Measurements from ENCODE around the gene KANSL2. TPM values are rescaled to one million over a fixed set of nuclear protein-coding genes. Genes with fewer than 3 reads are reported as not detected.

Gene KANSL2
- total RNA-seq, 1 experiment from 2014 or later: 26.2 TPM

GRCh38 chr12:48691826-48692487 lies 9.9 kb upstream of the KANSL2 start:
- H3K36me3 Mint-ChIP-seq (ENCODE audit: insufficient read depth, unreplicated experiment): peaks cover 37% of the 10 kb centered on the region
- H3K4me3 Mint-ChIP-seq (ENCODE audit: low read depth, unreplicated experiment): no peak overlapping the region
- CTCF ChIA-PET: no interaction called here
- no peak for DNase-seq
- H3K27me3 Mint-ChIP-seq (ENCODE audit: unreplicated experiment): no peaks in the 10 kb centered on the region
- intact Hi-C loops (cut with micrococcal nuclease; ENCODE audit: unreplicated experiment): no loop called here
- peaks cover 8% of the 10 kb centered on the region for H3K4me1 Mint-ChIP-seq (ENCODE audit: low read depth, unreplicated experiment)
- BruUV-seq (replicated peaks): no TSS peak
- no peaks in the 10 kb centered on the region for H3K9me3 Mint-ChIP-seq (ENCODE audit: low read depth, unreplicated experiment)
- TF ChIP-seq CTCF (IDR thresholded peaks at IDR 0.05; ENCODE audit: unreplicated experiment): no peak
- no peak overlapping the region for H3K27ac Mint-ChIP-seq (ENCODE audit: unreplicated experiment)

- CTCF ChIA-PET: interaction anchor here (0.6 kb wide), 1 partner anchor 63 kb away, joined by 8 read pairs; no protein-coding TSS in a partner anchor
- Mint-ChIP-seq H3K36me3 (ENCODE audit: insufficient read depth, unreplicated experiment) (peaks cover 37% of the 10 kb centered on the region), H3K27me3 (ENCODE audit: unreplicated experiment) (no peaks in the 10 kb centered on the region), H3K9me3 (ENCODE audit: low read depth, unreplicated experiment) (no peaks in the 10 kb centered on the region), H3K4me3 (ENCODE audit: low read depth, unreplicated experiment) (no peak overlapping the region), H3K4me1 (ENCODE audit: low read depth, unreplicated experiment) (peaks cover 8% of the 10 kb centered on the region), H3K27ac (ENCODE audit: unreplicated experiment) (no peak overlapping the region)
- no peak for TF ChIP-seq CTCF (IDR thresholded peaks at IDR 0.05; ENCODE audit: unreplicated experiment)
- no peak for DNase-seq
- BruUV-seq (replicated peaks): no TSS peak
- intact Hi-C loops (cut with micrococcal nuclease; ENCODE audit: unreplicated experiment): no loop called here
Observed at GRCh38 chr12:48690990-48691389, 9.0 kb upstream of the KANSL2 start.

GRCh38 chr12:48690436-48690835 lies 8.4 kb upstream of the KANSL2 start:
- Mint-ChIP-seq H3K36me3 (ENCODE audit: insufficient read depth, unreplicated experiment) (peaks cover 37% of the 10 kb centered on the region), H3K9me3 (ENCODE audit: low read depth, unreplicated experiment) (no peaks in the 10 kb centered on the region), H3K27me3 (ENCODE audit: unreplicated experiment) (no peaks in the 10 kb centered on the region), H3K4me1 (ENCODE audit: low read depth, unreplicated experiment) (peaks cover 8% of the 10 kb centered on the region), H3K4me3 (ENCODE audit: low read depth, unreplicated experiment) (no peak overlapping the region), H3K27ac (ENCODE audit: unreplicated experiment) (no peak overlapping the region)
- BruUV-seq (replicated peaks): no TSS peak
- DNase-seq: no peak
- intact Hi-C loops (cut with micrococcal nuclease; ENCODE audit: unreplicated experiment): no loop called here
- CTCF ChIA-PET: interaction anchor here (0.6 kb wide), 1 partner anchor 63 kb away, joined by 8 read pairs; no protein-coding TSS in a partner anchor
- TF ChIP-seq CTCF (IDR thresholded peaks at IDR 0.05; ENCODE audit: unreplicated experiment): no peak

GRCh38 chr12:48688836-48689235 lies 6.8 kb upstream of the KANSL2 start:
- CTCF ChIA-PET: no interaction called here
- H3K27ac Mint-ChIP-seq (ENCODE audit: unreplicated experiment): no peak overlapping the region
- TF ChIP-seq CTCF (IDR thresholded peaks at IDR 0.05; ENCODE audit: unreplicated experiment): no peak
- H3K27me3 Mint-ChIP-seq (ENCODE audit: unreplicated experiment): no peaks in the 10 kb centered on the region
- BruUV-seq (replicated peaks): no TSS peak
- no peak for DNase-seq
- intact Hi-C loops (cut with micrococcal nuclease; ENCODE audit: unreplicated experiment): no loop called here
- H3K4me1 Mint-ChIP-seq (ENCODE audit: low read depth, unreplicated experiment): peaks cover 8% of the 10 kb centered on the region
- H3K9me3 Mint-ChIP-seq (ENCODE audit: low read depth, unreplicated experiment): no peaks in the 10 kb centered on the region
- peaks cover 33% of the 10 kb centered on the region for H3K36me3 Mint-ChIP-seq (ENCODE audit: insufficient read depth, unreplicated experiment)
- no peak overlapping the region for H3K4me3 Mint-ChIP-seq (ENCODE audit: low read depth, unreplicated experiment)

All from Calu3 (cell line).